ENCODE data around the gene MFN2.

The MFN2 gene

GRCh38 chr1:12014141-12014991, 34.1 kb downstream of the MFN2 start:
- no peak overlapping the region for H3K4me3 ChIP-seq (ENCODE audit: low read depth, low read length)
- 0 out of 2 replicates have a peak, but pooled peaks have one; percentile 3 for TF ChIP-seq CTCF (IDR thresholded peaks at IDR 0.05; ENCODE audit: borderline replicate concordance, insufficient read depth, low read depth, low read length)

- H3K4me3 ChIP-seq (ENCODE audit: low read depth, low read length): no peak overlapping the region
- no peak for TF ChIP-seq CTCF (IDR thresholded peaks at IDR 0.05; ENCODE audit: borderline replicate concordance, insufficient read depth, low read depth, low read length)
Measured at GRCh38 chr1:12015001-12015491, 34.8 kb downstream of the MFN2 start.

- no peak overlapping the region for H3K4me3 ChIP-seq (ENCODE audit: low read depth, low read length)
- TF ChIP-seq CTCF (IDR thresholded peaks at IDR 0.05; ENCODE audit: borderline replicate concordance, insufficient read depth, low read depth, low read length): no peak
Measured at GRCh38 chr1:12015499-12015898, 35.3 kb downstream of the MFN2 start.

GRCh38 chr1:12016182-12016581, 35.9 kb downstream of the MFN2 start:
- TF ChIP-seq CTCF (IDR thresholded peaks at IDR 0.05; ENCODE audit: borderline replicate concordance, insufficient read depth, low read depth, low read length): no peak
- no peak overlapping the region for H3K4me3 ChIP-seq (ENCODE audit: low read depth, low read length)

- no peak for TF ChIP-seq CTCF (IDR thresholded peaks at IDR 0.05; ENCODE audit: borderline replicate concordance, insufficient read depth, low read depth, low read length)
- H3K4me3 ChIP-seq (ENCODE audit: low read depth, low read length): peak overlapping the region; percentile 85
Measured at GRCh38 chr1:12019858-12020509, 39.7 kb downstream of the MFN2 start.

GRCh38 chr1:12021616-12022015, 41.4 kb downstream of the MFN2 start:
- H3K4me3 ChIP-seq (ENCODE audit: low read depth, low read length): no peak overlapping the region
- TF ChIP-seq CTCF (IDR thresholded peaks at IDR 0.05; ENCODE audit: borderline replicate concordance, insufficient read depth, low read depth, low read length): no peak

Data from GM12875 (cell line).